Superior temporal gyrus (tissue), 1 donor: ENCODE measurements around the gene AADACL3.

Source experiments
- DNase-seq: peaks from one replicate; pipeline ENCODE4 v3.0.0-alpha.2; 2016; ENCODE audit errors: extremely low spot score

Gene AADACL3

DNA sequence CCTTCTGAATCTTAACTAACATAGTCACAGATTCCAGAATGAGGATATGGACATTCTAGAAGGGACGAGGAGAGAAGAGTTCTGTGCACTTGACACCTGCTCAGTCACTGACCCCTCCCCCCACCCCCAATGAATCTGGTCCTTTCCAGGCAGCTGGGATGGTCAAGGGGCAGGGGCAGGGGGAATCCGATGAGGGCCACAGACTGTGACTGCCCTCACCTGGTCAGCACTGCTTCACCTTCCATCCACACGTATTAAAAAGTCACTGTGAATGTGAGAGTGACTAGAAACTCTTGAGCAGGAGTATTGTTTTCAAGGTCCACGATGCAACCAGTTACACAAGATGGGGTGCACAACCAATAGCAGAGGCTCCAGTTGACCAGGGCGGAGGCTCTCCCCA lies 48.1 kb downstream of the AADACL3 start:
- no peak for DNase-seq

DNA sequence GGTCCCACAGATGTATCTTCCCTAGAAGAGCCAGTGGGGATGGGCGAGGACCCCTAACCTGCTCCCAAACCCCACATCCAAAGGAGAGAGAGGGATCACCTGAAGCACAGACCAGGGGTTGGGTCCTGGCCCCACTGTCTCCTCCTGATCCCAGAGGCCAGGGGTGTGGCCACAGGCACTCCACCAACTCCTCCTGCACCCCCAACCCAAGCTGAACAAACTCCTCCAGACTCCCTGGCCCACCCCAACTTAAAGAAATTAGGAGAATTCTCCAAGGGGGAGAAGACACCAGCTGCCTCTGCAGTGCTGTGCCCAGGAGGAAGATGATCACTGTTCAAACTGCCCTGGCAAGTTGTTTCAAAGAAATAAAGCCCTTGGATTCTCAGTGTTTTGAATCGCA lies 53.1 kb downstream of the AADACL3 start:
- DNase-seq = no peak

DNA sequence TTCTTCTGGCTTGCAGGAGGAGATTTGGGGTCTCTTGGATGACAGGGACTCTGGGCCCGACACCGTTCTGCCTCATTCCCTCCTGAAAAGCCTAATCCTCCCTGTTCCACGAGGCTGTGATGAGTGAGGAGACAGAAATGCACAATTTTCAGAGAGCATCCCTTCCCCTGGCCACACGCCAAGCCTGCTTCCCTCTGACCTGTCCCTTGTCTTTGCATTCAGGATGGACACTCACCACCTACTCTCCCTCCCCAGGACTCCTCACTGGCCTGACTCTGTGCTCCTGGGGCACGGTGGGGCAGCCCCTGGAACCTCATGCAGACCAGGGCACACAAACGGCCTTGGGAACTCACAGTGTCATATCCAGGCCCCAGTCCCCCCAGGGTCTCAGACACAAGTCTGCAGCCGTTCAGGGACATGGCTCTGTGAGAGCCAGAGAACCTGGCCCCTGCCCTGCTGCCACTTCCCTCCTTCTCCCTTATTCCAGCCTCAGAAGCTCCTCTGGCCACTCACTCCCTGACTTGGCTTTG lies 54.1 kb downstream of the AADACL3 start:
- no peak for DNase-seq

DNA sequence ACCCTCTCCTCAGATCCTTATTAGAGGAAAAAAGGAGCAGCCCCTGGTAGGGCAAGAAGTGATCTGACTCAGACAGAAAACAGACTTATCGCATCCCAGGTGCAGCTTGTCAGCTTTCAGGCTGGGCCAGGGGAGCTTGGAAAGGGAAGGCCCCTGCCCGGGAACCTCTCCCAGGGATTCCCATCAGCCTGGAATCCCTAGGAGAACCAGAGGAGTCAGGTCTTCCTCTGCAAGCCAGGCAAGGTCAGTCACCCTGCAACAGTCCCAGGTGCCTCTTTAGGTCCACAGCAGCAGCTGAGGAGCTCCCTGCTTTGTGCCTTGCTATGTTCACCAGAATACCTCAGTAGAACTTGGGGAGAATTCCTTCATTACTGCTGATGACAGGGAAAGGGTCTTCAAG lies 54.7 kb downstream of the AADACL3 start:
- no peak for DNase-seq

DNA sequence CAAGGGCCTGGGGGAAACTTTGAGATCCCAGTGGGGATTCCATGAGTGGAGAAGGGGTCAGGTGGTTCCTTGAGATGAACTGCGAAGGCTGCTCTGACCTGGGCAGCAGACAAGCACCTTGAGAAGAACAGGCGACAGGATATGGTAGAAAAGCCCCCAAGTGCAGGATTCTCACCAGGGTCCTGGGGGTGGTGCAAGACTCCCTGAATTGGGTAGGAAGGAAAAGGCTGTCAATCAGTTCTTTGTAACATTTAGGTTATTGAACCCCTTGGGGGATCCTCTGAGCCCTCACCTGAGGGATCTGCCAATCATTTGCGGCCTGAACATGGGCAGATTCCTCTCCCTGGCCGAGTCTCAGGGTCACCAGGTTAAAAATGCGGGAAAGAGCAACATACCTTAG lies 55.3 kb downstream of the AADACL3 start:
- DNase-seq = no peak

DNA sequence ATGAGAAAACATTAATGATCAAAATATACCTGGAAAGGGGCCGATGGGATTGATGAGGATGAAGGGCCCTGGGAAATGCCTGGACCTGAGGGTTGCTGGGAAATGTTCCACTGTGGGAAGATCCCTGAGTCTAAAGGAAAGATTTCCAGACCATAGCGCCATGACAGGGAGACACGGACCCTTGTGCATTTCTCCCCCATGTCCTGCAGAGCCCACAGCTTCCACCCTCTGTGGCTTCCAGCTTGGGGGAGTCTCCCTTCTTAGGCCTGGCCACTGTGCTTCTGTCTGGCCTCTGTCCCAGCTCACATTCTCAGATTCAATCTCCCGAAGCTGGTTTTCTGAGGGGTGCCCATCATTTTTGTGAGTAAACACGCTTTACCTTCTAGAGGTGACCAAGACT lies 56.6 kb downstream of the AADACL3 start:
- no peak for DNase-seq

DNA sequence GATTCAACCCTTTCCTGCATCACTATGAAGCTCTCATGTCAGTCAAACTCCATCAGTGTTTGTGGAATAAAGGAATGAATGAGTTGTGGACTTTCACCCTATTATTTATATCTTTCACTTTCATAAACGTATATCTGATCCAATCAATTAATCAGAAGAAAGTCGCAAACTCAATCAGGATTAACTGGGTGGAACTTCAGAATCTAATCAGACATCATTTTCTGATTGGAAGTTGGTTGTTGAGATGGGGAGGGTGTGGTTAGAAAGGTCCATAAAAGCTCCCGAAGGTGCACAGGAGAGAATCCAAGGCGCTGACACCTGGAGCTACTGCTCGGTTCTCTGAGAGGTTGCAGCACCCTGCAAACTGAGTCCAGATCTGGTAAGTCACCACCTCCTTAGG lies 57.5 kb downstream of the AADACL3 start, which contains the start of gene PRAMEF12:
PRAMEF12 (plus strand) TSS at position 301 of the 400 bp plus-strand sequence. CDS start 1,130 bp downstream, outside the sequence.
- no peak for DNase-seq

DNA sequence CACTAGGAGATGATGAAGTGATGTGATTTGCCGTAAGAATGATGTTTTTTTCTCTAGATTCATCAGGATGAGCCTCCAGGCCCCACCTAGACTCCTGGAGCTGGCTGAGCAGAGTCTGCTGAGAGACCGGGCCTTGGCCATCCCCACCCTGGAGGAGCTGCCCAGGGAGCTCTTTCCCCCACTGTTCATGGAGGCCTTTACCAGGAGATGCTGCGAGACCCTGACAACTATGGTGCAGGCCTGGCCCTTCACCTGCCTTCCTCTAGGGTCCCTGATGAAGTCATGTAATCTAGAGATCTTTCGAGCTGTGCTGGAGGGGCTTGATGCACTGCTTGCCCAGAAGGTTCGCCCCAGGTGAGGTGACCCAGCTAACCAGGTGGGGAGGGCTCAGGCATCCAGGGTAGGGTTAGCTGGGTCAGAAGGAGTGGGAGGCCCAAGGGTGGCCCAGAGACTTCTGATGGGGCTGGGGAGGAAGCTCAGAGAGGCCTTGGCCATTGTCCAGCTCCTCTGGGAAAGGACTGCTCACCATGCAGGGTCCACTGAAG lies 59.0 kb downstream of the AADACL3 start:
- no peak for DNase-seq

DNA sequence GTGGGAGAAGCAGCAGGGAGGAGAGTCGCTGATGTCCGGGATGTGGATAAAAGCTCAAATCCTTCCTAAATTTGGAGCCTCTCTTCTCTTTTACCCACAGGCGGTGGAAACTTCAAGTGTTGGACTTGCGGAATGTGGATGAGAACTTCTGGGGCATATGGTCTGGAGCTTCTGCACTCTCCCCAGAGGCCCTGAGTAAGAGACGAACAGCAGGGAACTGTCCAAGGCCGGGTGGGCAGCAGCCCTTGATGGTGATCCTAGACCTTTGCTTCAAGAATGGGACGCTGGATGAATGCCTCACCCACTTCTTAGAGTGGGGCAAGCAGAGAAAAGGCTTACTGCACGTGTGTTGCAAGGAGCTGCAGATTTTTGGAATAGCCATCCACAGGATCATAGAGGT lies 59.5 kb downstream of the AADACL3 start:
- DNase-seq = no peak

DNA sequence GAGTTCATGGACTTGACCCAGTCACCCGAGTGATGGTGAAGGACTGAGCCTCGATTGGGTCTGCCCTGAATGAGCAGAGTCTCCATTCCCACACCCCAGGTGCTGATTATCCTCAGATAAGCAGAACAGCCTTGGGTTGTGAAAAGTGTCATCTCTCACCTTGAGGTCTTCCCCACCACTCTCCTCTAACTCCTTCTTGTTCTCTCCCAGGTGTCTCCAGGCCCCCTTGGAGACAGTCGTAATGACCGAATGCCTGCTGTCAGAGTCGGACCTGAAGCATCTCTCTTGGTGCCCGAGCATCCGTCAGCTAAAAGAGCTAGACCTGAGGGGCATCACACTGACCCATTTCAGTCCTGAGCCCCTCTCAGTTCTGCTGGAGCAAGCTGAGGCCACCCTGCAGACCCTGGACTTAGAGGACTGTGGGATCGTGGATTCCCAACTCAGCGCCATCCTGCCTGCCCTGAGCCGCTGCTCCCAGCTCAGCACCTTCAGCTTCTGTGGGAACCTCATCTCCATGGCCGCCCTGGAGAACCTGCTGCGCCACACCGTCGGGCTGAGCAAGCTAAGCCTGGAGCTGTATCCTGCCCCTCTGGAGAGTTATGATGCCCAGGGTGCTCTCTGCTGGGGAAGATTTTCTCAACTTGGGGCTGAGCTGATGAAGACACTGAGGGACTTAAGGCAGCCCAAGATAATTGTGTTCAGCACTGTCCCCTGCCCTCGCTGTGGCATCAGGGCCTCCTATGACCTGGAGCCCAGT lies 61.1 kb downstream of the AADACL3 start:
- DNase-seq = no peak
